Stomach (tissue), 9 donors: ENCODE data around the gene ZNF318. TPM values are rescaled to one million over a fixed set of nuclear protein-coding genes. Genes with fewer than 3 reads are reported as not detected.
"Not testable (repeated sequence)": the region's sequence is repeated elsewhere in the genome, so short reads cannot be mapped to it uniquely, and the experiment has no call there.

ENCODE experiments used
- DNase-seq, 2 donors: peaks; one replicate each; pipeline versions ENCODE4 v3.0.0 to v3.0.0-alpha.2; 2013 to 2019
- H3K27ac ChIP-seq, 5 donors: fragments of 200-600 bp in 4 of 5; sonication (generic) in 4 of 5; one replicate each; pipeline ENCODE4 v1.5.1; 2013 to 2019; ENCODE audit warnings: mild to moderate bottlenecking in 1 of 5, moderate library complexity in 1 of 5
- H3K27me3 ChIP-seq, 3 donors: fragments of 200-600 bp; sonication (generic); one replicate each; pipeline ENCODE4 v1.5.1; 2017 to 2019; ENCODE audit warnings: mixed run types in 1 of 3
- H3K36me3 ChIP-seq, 4 donors: fragments of 200-600 bp; sonication (generic); 1 replicate in 3 of 4; 2 replicates in 1 of 4; pipeline ENCODE4 v1.5.1; 2016 to 2019
- H3K4me1 ChIP-seq, 4 donors: fragments of 200-600 bp; sonication (generic); one replicate each; pipeline ENCODE4 v1.5.1; 2016 to 2019
- H3K4me3 ChIP-seq, 4 donors: fragments of 200-600 bp; sonication (generic) in 3 of 4; one replicate each; pipeline ENCODE4 v1.5.1; 2016 to 2019; ENCODE audit warnings: mild to moderate bottlenecking in 1 of 4
- H3K9me3 ChIP-seq, 4 donors: fragments of 200-600 bp; sonication (generic); one replicate each; pipeline ENCODE4 v1.5.1; 2016 to 2019
- CTCF ChIP-seq, 7 experiments: fragments of 450-650 bp in 4 of 7; fragments of 200-600 bp in 3 of 7; sonication (generic) in 3 of 7; IDR thresholded peaks; one replicate each; pipeline ENCODE4 v1.5.1; 2016 to 2019; ENCODE audit warnings: antibody characterized with exemption in 7 of 7, control low read depth in 2 of 7, mild to moderate bottlenecking in 1 of 7
- EP300 ChIP-seq: sonication (generic); formaldehyde crosslinking; IDR thresholded peaks from one replicate; pipeline ENCODE4 v1.6.1; 2017; ENCODE audit warnings: antibody characterized with exemption
- POLR2A ChIP-seq, 4 donors: fragments of 450-650 bp; IDR thresholded peaks; one replicate each; pipeline ENCODE4 v1.6.1; 2016; ENCODE audit warnings: antibody characterized with exemption in 4 of 4, control low read depth in 2 of 4, mild to moderate bottlenecking in 1 of 4, moderate library complexity in 1 of 4
- POLR2AphosphoS5 ChIP-seq, 3 donors: sonication (generic); formaldehyde crosslinking; IDR thresholded peaks; one replicate each; pipeline ENCODE4 v1.6.1; 2016; ENCODE audit warnings: antibody characterized with exemption in 3 of 3
- WGBS, 5 donors: extraction: QIAGEN DNeasy Blood & Tissue Kit in 3 of 5; methylation state at CpG; one replicate each; pipeline versions ENCODE4 v1.1.5 to v1.1.7; 2013 to 2018; 5-methylcytosine and 5-hydroxymethylcytosine counted together
- intact Hi-C: fragments of 100-400 bp; cut with DNase I; formaldehyde crosslinking; loops from one replicate; pipeline ENCODE4 v1.15.1; 2023; ENCODE audit warnings: low total_unique reads
- polyA plus RNA-seq, 3 donors: library from polyadenylated mRNA; stranded (reverse); fragments of 200-250 nt; gene quantifications; one replicate each; pipeline ENCODE4 v1.2.3, GENCODE V29; 2013
- total RNA-seq, 5 donors: library from RNA; depleted of rRNA; stranded (reverse); fragments of >200 nt; gene quantifications; one replicate each; pipeline versions ENCODE4 v1.1.0 to v1.2.3, GENCODE V29; 2014 to 2016
- donor health status: healthy with polysubstance abuse.
- donor health status: Bipolar disorder and iron deficiency.
- donor health status: healthy.

The ZNF318 gene
- total and polyA plus RNA-seq, 8 donors, result 2.6 to 13.3 (median 7.2) TPM

DNA sequence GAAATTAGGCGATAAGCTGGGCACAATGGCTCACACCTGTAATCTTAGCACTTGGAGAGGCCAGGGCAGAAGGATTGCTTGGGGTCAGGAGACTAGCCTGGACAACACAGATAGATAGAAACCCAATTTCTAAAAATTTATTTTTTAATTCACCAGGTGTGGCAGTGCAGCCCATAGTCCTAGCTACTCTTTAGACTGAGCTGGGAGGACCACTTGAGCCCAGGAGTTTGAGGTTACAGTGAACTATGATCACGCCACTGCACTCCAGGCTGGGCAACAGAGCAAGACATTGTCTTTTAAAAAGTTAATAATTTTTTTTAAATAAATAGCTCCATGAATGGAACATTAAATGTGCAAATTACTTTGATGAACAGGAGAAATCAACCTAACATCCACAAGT, 8.2 kb downstream of the ZNF318 start:
- H3K4me1 ChIP-seq, result peaks cover 0 to 5% (median 1%) of the 10 kb centered on the region in 4 donors
- no peaks in the 10 kb centered on the region for H3K27me3 ChIP-seq
- no peak for DNase-seq
- TF ChIP-seq EP300 (no peak), POLR2A (IDR thresholded peaks at IDR 0.05) (no peak), CTCF (IDR thresholded peaks at IDR 0.05) (no peak), POLR2AphosphoS5 (IDR thresholded peaks at IDR 0.05) (no peak)
- intact Hi-C loops, result no loop called here
- no peak overlapping the region for H3K27ac ChIP-seq
- peaks cover 37 to 91% (median 84%) of the 10 kb centered on the region in 4 donors for H3K36me3 ChIP-seq
- WGBS, 5 donors, result 92 to 98% (median 94%) methylated on average over 2 of the region's 2 CpGs
- H3K4me3 ChIP-seq, result no peak overlapping the region
- no peaks in the 10 kb centered on the region for H3K9me3 ChIP-seq

- no peak for TF ChIP-seq POLR2A (IDR thresholded peaks at IDR 0.05)
- TF ChIP-seq EP300, result no peak
- no peak for TF ChIP-seq POLR2AphosphoS5 (IDR thresholded peaks at IDR 0.05)
- no peak for TF ChIP-seq CTCF (IDR thresholded peaks at IDR 0.05)
- Histone ChIP-seq H3K4me1 (no peaks in the 10 kb centered on the region), H3K27me3 (no peaks in the 10 kb centered on the region), H3K27ac (no peak overlapping the region), H3K36me3 (peaks cover 45 to 100% (median 93%) of the 10 kb centered on the region in 4 donors), H3K4me3 (no peak overlapping the region), H3K9me3 (no peaks in the 10 kb centered on the region)
- intact Hi-C loops, result no loop called here
- WGBS, 5 donors, result 79 to 100% (median 89%) methylated on average over 1 of the region's 1 CpG
- DNase-seq, result no peak
Observed at GRCh38 chr6:43359831-43360230, 9.6 kb downstream of the ZNF318 start.

GRCh38 chr6:43359381-43359780, 10.1 kb downstream of the ZNF318 start:
- no peak for TF ChIP-seq POLR2AphosphoS5 (IDR thresholded peaks at IDR 0.05)
- no peak for TF ChIP-seq EP300
- TF ChIP-seq CTCF (IDR thresholded peaks at IDR 0.05), result no peak
- TF ChIP-seq POLR2A (IDR thresholded peaks at IDR 0.05), result no peak
- H3K27me3 ChIP-seq, result no peaks in the 10 kb centered on the region
- no peak overlapping the region for H3K4me3 ChIP-seq
- peaks cover 45 to 100% (median 93%) of the 10 kb centered on the region in 4 donors for H3K36me3 ChIP-seq
- no peaks in the 10 kb centered on the region for H3K9me3 ChIP-seq
- no peak for DNase-seq
- no peak overlapping the region for H3K27ac ChIP-seq
- intact Hi-C loops, result no loop called here
- H3K4me1 ChIP-seq, result no peaks in the 10 kb centered on the region

DNA sequence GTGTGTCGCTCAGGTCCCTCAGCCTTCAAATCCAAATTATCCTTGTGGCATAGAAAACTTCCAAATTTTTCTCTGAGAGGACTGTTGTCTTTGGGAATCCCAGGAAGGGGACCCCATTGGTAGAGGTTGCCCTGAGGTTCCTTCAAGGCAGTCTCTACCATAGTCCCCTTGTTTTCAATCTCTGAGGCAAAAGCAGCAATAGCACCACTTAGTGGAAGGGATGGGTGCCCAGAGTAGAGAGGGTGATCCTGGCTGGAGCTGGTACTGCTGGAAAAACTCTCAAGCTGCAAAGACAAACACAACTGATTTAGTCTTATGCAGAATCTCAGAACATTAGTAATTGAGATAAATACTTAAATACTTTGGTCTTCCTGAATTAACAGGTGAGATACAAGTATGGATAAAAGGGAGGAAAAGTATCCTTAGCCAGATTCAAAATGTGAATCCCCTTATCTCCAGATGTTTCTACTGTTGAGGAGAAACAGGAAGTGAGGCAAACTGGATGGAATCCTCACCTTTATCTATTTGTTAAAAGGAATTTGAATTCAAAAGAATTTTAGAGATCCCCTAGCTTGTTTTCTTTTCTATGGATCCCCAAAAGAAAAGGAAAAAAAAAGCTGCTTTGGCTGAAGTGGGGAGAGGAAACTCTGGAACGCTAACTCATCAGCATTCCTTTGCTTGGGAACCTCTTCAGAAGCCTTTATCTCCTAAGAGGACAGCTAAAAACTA, 13.4 kb downstream of the ZNF318 start:
- peak in 1 of 2 donors; percentile 63 for DNase-seq
- Histone ChIP-seq H3K4me3 (no peak overlapping the region), H3K4me1 (no peaks in the 10 kb centered on the region), H3K27me3 (no peaks in the 10 kb centered on the region), H3K9me3 (no peaks in the 10 kb centered on the region), H3K36me3 (peaks cover 36 to 97% (median 86%) of the 10 kb centered on the region in 4 donors), H3K27ac (no peak overlapping the region)
- intact Hi-C loops, result no loop called here
- 84 to 90% (median 90%) methylated on average over 2 of the region's 2 CpGs for WGBS, 5 donors
- TF ChIP-seq CTCF (IDR thresholded peaks at IDR 0.05), result no peak
- no peak for TF ChIP-seq POLR2AphosphoS5 (IDR thresholded peaks at IDR 0.05)
- TF ChIP-seq POLR2A (IDR thresholded peaks at IDR 0.05), result no peak
- no peak for TF ChIP-seq EP300

DNA sequence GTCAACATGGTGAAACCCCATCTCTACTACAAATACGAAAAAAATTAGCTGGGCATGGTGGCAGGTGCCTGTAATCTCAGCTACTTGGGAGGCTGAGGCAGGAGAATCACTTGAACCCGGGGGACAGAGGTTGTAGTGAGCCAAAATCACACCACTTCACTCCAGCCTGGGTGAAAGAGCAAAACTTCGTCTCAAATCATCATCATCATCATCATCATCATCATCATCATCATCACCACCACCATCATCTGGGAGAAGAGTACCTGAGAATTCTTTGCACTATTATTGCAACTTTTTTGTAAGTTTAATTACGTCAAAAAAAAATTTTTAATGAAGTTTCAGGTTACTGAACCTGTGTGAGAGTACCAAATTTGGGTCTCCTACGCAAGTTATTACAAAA, 17.5 kb downstream of the ZNF318 start:
- peaks cover 40 to 96% (median 87%) of the 10 kb centered on the region in 4 donors for H3K36me3 ChIP-seq
- DNase-seq, H3K27ac ChIP-seq, H3K4me1 ChIP-seq, H3K27me3 ChIP-seq, H3K4me3 ChIP-seq, H3K9me3 ChIP-seq, intact Hi-C loops: not testable (repeated sequence)
- 94 to 97% (median 96%) methylated on average over 5 of the region's 5 CpGs for WGBS, 5 donors
